Adipose tissue (tissue), 3 donors: ENCODE measurements around the gene GRIK2. TPM values are rescaled to one million over a fixed set of nuclear protein-coding genes. Genes with fewer than 3 reads are reported as not detected.
"Not testable (repeated sequence)": the region's sequence is repeated elsewhere in the genome, so short reads cannot be mapped to it uniquely, and the experiment has no call there.

Experiments used
- H3K27ac ChIP-seq: one replicate; pipeline ENCODE4 v1.5.1; 2013; ENCODE audit warnings: low read depth, low read length
- WGBS, 3 donors: extraction: QIAGEN DNeasy Blood & Tissue Kit; methylation state at CpG; one replicate each; pipeline ENCODE4 v1.1.7; 2013; 5-methylcytosine and 5-hydroxymethylcytosine counted together
- polyA plus RNA-seq, 3 donors: library from polyadenylated mRNA; stranded (reverse); fragments of 200-250 nt; gene quantifications; one replicate each; pipeline ENCODE4 v1.2.3, GENCODE V29; 2013
- donor health status: healthy with polysubstance abuse.
- donor health status: Bipolar disorder and iron deficiency.
- donor health status: healthy.

GRIK2 gene
- under 1 TPM; 0.22 to 0.39 (median 0.22) TPM for polyA plus RNA-seq

DNA sequence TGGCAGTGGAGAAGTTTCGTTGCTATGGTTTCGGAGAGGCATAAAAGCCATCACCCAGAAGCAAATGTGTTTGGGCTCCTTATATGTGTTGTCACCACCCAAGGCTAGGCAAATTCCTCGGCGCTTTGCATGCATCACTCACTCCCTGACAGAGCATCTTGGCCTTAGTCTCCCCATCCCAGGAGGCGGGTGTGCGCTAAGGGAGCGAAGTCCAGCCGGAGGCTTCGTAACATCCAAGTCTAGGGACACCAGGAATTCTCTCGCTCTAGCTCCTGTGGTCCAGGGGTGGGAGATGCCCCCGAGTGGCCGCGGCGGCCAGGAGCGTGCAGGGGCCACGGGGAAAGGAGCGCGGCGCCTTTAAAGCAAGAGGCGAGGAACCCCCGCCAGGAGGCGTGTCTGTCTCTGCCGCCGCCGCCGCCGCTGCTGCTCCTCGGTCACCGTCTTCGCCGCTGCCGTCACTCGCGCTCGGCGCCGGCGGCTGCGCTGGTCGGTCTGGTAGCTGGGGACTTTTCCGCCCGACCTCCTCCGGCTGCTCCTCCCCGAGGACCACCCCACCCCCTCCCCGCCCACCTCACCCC is at the start of gene GRIK2:
GRIK2 (plus strand) TSS at position 458 of the 578 bp plus-strand sequence.
- no peak within 1 kb of the TSS for H3K27ac ChIP-seq
- 1 to 3% (median 1%) methylated on average over 45 of the region's 45 CpGs for WGBS, 3 donors

DNA sequence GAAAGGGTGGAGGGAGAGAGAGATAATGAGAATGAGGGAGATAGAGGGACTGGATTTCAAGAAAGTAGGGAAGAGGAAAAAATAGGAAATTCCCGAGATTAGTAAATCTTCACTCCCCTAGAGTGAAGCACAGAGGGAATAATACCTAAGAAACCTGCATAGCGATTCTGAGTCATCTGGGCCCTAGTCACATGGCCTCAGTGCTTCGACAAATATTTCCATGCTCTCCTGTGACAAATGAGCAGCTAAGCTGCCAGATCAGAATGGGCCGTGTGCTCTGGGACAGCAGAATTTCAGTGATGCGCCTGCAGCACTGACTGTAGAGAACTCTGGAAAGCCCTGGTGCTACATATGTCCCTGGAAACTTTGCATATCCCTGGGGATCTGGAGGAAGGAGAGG is 48.6 kb upstream of the GRIK2 start:
- whole genome bisulfite sequencing, 3 donors = 59 to 68% (median 63%) methylated on average over 5 of the region's 5 CpGs
- no peak overlapping the region for H3K27ac ChIP-seq

DNA sequence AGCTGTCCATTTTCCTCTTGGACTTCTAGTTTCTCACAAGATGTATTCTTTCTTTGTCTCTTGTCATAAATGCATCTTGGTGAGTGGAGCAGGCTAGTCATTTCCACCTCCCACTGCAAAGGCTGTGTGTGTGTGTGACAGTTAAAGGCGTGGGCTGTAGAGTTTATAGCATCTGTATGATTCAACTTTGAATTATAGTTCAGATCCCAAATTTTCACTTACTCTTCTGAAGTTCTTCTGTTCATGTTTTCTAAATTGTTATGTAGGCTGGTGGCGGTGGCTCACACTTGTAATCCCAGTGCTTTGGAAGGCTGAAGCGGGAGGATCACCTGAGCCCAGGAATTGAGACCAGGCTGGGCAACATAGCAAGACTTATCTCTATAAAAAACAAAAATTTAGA is 44.7 kb upstream of the GRIK2 start:
- 83 to 89% (median 84%) methylated on average over 3 of the region's 3 CpGs for WGBS, 3 donors
- H3K27ac ChIP-seq = no peak overlapping the region

DNA sequence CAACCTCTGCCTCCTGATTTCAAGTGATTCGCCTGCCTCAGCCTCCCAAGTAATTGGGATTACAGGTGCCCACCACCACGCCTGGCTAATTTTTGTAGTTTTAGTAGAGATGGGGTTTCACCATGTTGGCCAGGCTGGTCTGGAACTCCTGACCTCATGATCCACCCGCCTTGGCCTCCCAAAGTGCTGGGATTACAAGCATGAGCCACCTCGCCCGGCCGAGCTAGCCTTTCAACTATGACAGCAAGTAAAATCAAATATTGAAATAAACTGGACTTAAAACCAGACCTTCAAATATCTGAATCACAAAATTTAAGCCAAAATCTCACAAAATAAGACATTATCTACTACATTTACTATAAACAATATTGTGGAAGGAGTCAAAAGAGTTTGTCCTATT is 42.9 kb upstream of the GRIK2 start:
- H3K27ac ChIP-seq = not testable (repeated sequence)
- WGBS, 3 donors = 78 to 88% (median 84%) methylated on average over 6 of the region's 6 CpGs

DNA sequence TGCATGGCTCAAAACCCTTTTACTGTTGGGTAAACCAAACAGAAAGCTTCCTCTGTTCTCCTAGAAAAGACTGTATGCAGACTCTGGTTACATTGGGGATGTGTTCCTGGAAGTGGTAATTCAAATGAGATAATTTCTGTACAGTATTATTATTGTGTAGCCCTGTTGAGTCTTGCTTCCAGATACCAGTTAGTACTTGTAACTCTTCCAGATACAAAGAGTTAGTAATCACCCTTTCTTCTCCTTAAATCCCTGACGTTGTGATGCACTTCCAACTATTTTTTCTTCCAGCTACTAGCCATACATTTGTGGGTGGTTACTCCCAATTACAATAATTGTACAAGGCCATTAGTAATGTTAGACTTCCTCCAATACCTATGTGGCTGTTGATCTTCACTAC is 42.3 kb upstream of the GRIK2 start:
- WGBS, 3 donors = 77 to 80% (median 78%) methylated on average over 1 of the region's 1 CpG
- H3K27ac ChIP-seq = no peak overlapping the region

DNA sequence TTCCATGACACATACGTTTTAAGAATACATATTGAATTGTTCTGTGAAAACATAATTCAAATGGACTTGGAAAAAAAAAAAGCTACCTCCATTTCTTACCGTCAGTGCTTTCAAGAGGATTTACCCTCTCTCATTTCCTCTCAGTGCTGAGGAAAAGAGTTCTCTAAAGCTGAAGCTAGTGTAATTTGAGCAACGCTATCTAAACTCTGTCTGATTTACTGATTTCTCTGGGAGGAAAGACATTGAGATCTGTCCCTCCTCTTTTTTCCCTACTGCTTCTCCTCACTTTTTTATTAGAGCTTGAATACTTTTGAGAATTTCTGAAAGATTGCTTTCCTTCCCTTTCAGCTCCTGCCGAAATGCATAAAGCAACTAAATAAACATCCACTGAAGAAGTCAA is 41.2 kb upstream of the GRIK2 start:
- 28 to 39% (median 33%) methylated on average over 4 of the region's 4 CpGs for WGBS, 3 donors
- H3K27ac ChIP-seq = no peak overlapping the region

DNA sequence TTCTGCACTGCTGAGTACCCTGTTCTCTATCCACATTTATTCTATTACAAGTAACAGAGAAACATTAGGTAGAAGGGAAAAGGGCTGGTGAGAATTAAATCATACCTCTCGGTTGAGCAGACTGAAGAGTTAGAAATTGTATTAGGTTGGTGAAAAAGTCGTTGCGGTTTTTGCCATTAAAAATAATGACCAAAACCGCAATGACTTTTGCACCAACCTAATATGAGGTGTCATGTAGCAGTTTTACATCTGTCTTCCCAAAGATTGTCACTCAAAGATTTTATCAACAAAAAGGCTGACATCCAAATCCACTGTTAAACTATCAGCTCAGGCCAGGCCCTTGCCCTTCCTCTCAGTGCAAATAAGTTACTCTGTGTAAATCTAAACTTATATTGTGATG is 28.3 kb upstream of the GRIK2 start:
- H3K27ac ChIP-seq = no peak overlapping the region
- 67 to 81% (median 74%) methylated on average over 4 of the region's 4 CpGs for WGBS, 3 donors

DNA sequence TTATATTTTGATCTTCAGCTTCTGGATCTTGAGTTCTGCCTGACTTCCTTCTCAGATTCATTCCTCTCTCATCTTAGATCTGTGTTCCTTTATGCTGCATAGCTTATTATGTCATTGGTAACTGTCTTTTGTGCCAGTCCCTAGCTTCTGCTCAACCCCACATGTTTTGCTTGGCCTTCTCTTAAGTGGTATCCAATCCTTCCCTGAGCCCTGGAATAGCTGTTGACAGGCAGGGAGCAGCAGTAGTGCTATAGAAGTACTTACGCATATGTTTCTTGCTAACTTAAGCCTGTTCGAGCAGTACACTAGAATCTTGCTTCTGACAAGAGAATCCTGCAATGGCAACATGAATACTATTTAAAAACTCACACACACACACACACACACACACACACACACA is 13.6 kb upstream of the GRIK2 start:
- 83 to 87% (median 85%) methylated on average over 2 of the region's 2 CpGs for WGBS, 3 donors
- H3K27ac ChIP-seq = no peak overlapping the region

DNA sequence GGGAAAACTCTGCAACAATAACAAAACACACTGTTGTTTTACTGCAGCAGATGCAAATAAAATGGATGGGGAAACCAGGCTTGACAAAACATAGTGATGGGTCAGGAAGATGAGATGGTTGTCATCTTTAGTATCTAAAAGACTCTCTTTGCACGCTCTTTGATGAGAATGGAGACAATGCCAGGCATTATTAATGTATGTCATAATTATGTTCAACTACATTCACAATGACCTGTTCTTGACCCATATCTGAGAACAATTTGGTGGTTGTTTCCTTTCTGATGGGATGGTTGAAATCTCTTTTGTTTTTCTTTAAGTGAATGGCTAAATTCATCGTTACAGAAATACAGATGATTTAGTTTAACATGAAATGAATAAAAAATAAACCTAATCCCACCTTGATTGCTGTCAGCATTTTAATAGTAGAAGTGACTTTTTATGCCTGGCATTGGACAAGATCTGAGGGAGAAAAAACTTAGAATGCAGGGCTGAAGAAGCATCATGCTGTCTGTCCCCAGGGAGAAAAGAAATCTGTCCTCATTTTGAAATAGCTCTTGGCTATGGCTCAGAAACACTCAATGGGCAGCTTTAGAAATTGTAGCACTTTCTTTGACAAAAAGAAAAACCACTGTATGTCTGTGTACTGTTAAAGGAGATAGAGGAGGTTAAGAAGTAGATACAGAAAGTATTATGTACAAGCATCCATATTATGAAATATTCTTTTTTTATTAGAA is 12.4 kb upstream of the GRIK2 start:
- H3K27ac ChIP-seq = no peak overlapping the region
- 74 to 79% (median 76%) methylated on average over 2 of the region's 2 CpGs for WGBS, 3 donors

DNA sequence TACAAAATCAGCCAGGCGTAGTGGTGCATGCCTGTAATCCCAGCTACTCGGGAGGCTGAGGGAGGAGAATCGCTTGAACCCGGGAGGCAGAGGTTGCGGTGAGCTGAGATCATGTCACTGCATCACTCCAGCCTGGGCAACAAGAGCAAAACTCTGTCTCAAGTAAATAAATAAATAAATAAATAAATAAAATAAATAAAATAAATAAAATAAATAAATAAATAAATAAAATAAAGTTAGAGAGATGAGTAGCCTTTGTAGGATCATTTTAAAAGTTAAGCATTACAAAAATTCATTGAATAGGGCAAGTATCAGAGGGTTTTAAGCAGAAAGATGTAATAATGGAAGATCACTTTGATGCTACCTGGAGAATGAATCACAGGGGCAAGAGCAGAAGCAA is 9.8 kb upstream of the GRIK2 start:
- 90 to 94% (median 94%) methylated on average over 5 of the region's 5 CpGs for WGBS, 3 donors
- H3K27ac ChIP-seq = not testable (repeated sequence)

DNA sequence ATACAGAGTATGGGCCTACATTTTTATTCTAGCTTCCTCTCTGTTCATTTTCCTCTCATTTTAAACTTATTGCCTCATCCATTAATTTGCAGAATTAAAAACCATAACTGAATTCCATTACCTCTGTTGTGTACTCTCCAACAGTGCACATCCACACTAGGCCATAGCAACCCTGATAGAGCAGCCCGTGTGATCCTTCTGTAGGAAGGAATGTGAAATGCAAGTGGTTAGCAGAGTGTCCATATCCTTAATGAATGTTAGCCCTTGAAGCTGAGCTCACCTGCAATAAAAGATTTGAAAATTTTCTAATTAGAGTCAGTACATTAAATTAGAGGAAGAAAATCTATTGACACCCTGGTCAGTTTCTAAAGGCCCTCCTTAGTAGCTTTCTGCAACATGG is 6.5 kb upstream of the GRIK2 start:
- WGBS, 3 donors = 41 to 54% (median 44%) methylated on average over 1 of the region's 1 CpG
- no peak overlapping the region for H3K27ac ChIP-seq

DNA sequence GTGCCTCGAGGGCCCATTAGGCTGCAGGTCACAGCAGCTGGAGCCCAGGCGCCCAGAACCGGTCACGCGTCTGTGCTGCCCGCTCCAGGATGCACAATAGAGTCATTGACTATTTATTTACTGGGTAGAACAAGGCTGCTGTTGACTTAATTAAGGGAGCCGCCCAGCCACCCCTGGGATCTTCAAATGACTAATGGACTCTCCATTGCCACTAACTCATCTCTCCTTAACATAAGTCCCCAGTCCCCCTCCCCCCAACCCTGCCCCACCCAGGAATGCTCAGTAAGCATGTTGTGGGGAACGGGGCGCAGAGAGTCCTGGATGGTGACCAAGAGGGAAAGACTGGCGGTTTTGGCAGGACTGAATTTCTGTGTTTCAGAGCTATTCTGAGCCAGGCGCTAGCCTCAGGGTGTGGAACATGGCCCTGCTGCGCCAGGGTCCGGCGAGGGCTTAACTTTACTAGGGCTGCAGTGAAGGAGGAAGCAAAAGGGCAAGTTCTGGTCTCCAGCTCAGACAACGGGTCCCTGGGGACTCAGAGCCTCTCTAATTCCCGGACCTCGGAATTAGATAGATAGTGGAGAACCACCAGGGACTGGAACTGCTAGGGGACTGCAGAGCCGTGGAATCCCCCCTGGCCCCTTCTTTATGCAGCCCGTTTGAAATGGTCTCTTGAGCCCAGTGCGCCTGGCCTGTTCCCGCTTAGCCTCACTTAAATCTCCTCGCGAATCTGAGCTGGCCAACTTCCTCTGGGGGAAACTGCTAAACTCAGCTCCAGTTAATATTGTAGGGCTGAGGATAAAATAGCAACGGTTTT is 1.5 kb upstream of the GRIK2 start:
- WGBS, 3 donors = 7 to 9% (median 8%) methylated on average over 24 of the region's 24 CpGs
- H3K27ac ChIP-seq = no peak overlapping the region

DNA sequence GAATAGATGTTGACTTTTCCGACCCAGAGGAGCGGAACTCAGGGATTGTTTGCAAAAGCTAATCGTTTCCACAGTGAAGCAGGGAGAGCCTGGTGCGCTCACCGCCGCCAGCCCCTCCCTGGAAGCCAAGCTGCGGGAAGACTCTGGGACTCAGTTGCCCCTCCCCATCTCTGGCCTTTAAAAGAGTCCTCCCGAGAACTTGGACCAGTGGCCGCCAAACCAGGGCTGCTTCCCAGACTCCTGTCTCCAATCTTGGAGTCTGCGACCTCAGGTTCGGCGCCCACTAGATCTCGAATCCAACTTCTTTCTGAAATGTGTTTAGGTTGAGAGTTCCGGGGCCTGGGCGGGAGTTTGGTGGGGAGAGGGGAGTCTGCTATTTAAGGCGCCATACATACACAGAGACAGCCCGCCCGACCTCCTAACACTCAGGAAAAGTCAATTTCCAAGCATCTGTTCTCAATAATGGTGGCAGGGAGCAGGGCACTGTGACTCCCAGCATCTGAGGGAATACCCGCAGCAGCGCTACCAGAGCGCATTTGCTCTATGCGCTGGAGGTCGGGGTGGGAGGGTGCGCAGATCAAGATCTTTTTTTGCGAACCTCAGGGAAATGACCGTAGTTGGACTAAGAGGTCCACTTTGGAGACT is 800 bp upstream of the GRIK2 start:
- no peak overlapping the region for H3K27ac ChIP-seq
- WGBS, 3 donors = 2 to 4% (median 4%) methylated on average over 26 of the region's 26 CpGs

DNA sequence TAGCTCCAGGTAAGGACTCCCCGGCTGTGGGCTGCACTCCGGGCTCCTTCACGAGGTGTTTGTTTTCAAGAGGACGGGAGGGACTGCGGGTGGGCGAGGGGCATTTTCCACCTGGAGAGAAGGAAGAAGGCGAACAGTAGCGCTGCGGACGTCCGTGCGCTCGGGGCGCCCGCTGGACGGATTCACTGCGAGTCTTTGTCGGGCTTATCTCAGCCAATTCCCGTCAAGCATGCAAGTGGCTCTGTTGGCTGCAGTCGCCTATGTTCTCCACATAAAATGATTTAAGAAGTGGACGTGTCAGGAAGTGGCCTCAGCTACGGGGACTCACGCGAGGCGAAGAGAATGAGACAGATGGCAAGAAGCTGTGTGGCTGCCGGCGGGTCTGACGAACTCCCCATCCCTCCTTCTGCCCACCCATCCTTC is 332 bp downstream of the GRIK2 start:
- H3K27ac ChIP-seq = no peak overlapping the region
- WGBS, 3 donors = 1 to 2% (median 1%) methylated on average over 28 of the region's 28 CpGs

DNA sequence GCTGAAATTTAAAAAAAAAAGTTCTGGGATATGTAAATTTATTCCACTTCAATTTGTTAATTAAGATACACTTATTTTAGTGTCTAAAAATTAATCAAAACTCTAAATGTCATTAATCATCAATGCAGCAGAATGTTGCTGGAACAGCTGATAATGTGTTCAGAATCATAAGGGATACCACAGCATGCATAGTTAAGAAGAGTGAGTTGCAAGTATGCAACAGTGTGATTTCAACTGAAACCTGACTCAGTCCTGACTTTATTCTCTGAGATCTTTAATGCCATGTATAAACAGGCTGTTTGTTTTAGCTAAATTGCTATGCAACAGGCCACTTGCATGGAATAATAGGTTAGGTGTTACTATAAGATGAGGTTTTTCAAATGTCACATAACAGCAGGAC is 1.4 kb downstream of the GRIK2 start:
- H3K27ac ChIP-seq = no peak overlapping the region

DNA sequence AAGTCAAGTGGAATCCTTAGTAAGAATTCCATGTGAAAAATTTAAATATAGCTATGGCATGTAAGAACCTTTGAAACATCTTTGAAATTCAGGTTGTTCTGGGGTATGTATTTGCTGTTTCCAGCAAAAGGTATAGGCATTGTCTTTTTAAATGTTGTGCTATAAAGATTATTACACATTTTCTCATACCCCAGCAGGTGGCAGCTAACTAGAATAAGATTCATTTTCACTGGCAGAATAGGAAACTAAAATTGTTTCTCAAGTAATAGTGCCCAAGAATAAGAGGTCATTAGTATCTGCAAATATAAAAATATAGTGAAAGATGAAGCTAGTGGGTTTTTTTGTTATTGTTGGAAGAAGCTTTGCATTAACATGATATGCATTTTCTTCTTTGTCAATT is 1.8 kb downstream of the GRIK2 start:
- no peak overlapping the region for H3K27ac ChIP-seq

DNA sequence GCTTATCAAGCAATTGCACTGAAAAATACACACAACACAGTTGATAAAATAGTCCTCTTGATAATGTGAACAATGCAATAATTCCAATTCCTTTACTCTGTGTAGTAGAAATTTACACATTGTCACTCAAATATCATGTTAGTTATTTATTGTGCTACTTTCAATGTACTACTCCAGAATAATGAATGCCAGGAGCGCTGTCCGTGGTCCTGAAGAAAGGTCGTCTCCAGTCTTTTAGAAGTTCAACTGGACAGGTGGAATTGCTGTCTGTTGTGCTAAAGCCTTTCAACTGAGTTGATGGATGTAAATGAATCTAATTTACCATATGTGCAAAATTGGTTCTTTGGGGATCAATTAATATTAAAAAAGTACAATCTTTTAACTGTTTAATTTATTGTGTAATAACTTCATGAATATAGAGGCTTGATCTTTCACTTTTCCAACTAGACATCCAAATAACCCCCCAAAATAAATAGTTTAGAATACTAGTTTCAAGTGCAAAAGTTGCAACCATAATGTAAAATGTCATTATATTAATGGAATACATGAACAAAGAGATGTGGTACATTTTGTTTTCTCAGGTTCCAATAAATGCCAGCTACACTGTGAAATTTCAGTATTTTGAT is 3.2 kb downstream of the GRIK2 start:
- WGBS, 3 donors = 1 to 5% (median 3%) methylated on average over 3 of the region's 3 CpGs
- no peak overlapping the region for H3K27ac ChIP-seq

DNA sequence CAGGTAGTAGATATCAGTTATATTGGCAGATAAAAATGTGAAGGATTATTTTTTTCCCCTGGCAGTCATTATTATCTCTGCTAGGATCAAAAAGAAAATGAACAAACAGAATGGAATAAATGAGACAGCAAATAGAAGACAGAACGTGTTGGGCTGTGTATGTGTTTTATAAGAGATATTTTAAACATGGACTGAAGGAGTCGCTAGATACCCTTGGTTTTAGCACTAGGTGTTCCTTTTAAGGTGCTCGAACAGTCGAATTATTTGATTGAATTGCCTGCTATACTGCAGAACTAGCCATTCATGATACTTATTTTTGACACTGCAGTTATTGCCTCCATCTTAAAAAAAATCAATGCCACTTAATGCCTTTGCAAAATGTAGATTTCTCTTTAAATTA is 3.7 kb downstream of the GRIK2 start:
- H3K27ac ChIP-seq = no peak overlapping the region
- 11 to 18% (median 15%) methylated on average over 4 of the region's 4 CpGs for WGBS, 3 donors
